ENCODE measurements around the gene MVD. TPM values are rescaled to one million over a fixed set of nuclear protein-coding genes. Genes with fewer than 3 reads are reported as not detected.

The MVD gene
- total and polyA plus RNA-seq, 2 of the 13 experiments (the other 11 are each of a cell fraction or from before 2014, with no cell fraction given), result 28.1 to 187 TPM

- TF ChIP-seq MAX (IDR thresholded peaks at IDR 0.05) (peak; percentile 94), ARID5B (CRISPR knock-in tag; IDR thresholded peaks at IDR 0.05) (peak; percentile 79), SMC3 (IDR thresholded peaks at IDR 0.05; ENCODE audit: low read length) (no peak), ZNF224 (CRISPR knock-in tag; IDR thresholded peaks at IDR 0.05) (0 out of 2 replicates have a peak, but pooled peaks have one; percentile 48), ZFYVE20 (CRISPR knock-in tag; IDR thresholded peaks at IDR 0.05; ENCODE audit: borderline replicate concordance, low read depth) (no peak), RARA (CRISPR knock-in tag; IDR thresholded peaks at IDR 0.05) (peak; percentile 91), THAP7 (CRISPR knock-in tag; IDR thresholded peaks at IDR 0.05) (peak; percentile 31; the same call in 1 of the 2 replicates), HMGA1 (CRISPR knock-in tag; conservative IDR thresholded peaks at IDR 0.05) (no peak), KDM5B (CRISPR knock-in tag; IDR thresholded peaks at IDR 0.05; ENCODE audit: borderline replicate concordance) (peak; percentile 88; the same call in 1 of the 2 replicates), CBFB (CRISPR knock-in tag; IDR thresholded peaks at IDR 0.05) (peak; percentile 72), NFYB (CRISPR knock-in tag; IDR thresholded peaks at IDR 0.05) (no peak), RFXAP (CRISPR knock-in tag; IDR thresholded peaks at IDR 0.05; ENCODE audit: borderline replicate concordance) (peak; percentile 68; the same call in 1 of the 2 replicates), HCFC1 (IDR thresholded peaks at IDR 0.05; ENCODE audit: low read depth, low read length) (no peak), ZSCAN5A (CRISPR knock-in tag; IDR thresholded peaks at IDR 0.05; ENCODE audit: borderline replicate concordance) (no peak), STAG1 (CRISPR knock-in tag; IDR thresholded peaks at IDR 0.05) (0 out of 2 replicates have a peak, but pooled peaks have one; percentile 14), MYNN (CRISPR knock-in tag; IDR thresholded peaks at IDR 0.05; ENCODE audit: low read depth) (no peak), HDAC2 (CRISPR knock-in tag; IDR thresholded peaks at IDR 0.05) (peak; percentile 74; the same call in 1 of the 2 replicates), CSRNP1 (CRISPR knock-in tag; IDR thresholded peaks at IDR 0.05) (0 out of 2 replicates have a peak, but pooled peaks have one; percentile 27), HMG20A (CRISPR knock-in tag; IDR thresholded peaks at IDR 0.05; ENCODE audit: borderline replicate concordance) (peak; percentile 24; the same call in 1 of the 2 replicates), ZNF446 (CRISPR knock-in tag; IDR thresholded peaks at IDR 0.05) (no peak), KMT2B (CRISPR knock-in tag; IDR thresholded peaks at IDR 0.05) (0 out of 2 replicates have a peak, but pooled peaks have one; percentile 45)
Observed at GRCh38 chr16:88618182-88618955, 44.5 kb downstream of the MVD start (continued).

Data from HepG2 (cell line).